Measurements from ENCODE around the gene MYD88.
"Not testable (repeated sequence)": the region's sequence is repeated elsewhere in the genome, so short reads cannot be mapped to it uniquely, and the experiment has no call there.

MYD88 gene

DNA sequence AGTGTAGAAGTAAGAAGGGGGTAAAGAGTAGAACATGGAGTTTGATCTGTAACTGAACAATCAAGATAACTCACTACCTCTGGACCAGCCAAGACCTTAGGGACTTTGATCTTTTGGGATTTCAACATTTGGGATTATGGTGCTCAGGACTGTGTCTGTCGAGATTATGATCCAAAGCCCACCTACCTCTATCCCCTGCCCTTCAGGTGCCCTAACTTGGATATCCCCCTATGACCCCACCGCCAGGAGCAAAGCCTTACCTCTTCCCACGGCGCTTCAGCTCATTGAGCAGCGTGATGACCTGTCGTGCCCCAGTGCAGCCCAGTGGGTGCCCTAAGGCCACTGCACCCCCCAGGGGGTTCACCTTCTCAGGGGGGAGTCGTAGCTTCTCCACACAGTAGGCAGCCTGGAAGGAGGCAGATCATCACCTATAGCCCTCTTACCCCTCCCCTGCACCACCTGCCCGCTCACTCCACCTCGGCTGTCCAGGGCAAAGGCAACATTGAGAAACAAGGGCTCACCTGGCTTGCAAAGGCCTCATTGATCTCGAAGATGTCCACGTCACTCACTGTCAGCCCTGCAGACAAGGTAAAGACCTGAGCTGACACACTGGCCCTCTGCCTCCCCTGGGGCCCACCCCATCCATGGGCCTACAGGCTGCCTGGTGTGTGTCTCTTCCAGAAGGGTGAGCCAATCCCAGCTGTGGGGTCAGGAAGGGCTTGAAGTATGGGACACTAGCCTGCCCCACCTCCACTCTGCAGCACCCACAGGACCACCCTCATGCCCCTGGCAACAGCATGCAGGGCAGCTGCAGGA, 12.9 kb upstream of the MYD88 start:
- no peak for DNase-seq (ENCODE audit: low read depth in 1 of 2, low spot score in 1 of 2)

DNA sequence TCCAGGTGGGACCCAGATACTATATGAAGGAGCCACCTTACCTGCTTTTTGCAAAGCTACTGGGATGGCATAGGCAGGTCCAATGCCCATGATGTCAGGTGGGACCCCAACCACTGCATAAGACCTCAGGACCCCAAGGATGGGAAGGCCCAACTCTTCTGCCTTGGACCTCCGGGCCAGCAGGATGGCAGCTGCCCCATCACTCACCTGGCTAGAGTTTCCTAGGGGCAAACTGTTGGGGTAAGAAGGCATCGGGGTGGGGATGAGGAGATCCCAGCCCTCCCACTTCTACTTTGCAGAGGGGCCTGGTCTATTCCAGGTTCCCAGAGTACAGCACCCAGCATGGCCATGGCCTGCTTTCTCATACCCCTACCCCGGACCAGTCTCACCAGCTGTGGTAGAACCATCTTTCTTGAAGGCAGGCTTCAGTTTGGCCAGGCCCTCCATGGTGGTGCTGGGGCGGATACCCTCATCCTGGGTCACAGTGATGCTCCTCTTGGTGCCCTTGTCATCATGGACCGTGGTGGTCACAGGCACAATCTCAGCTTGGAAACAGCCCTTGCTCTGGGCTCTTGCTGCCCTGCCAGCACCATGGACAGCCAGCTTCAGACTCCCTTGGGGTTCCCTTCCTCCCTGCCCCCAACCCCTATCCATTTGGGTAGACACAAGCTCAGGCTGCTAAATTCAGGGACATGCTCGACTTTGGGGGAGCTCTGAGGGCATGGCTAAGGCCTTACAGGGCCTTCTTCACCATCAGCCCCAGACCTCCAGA, 12.2 kb upstream of the MYD88 start:
- no peak for DNase-seq (ENCODE audit: low read depth in 1 of 2, low spot score in 1 of 2)

DNA sequence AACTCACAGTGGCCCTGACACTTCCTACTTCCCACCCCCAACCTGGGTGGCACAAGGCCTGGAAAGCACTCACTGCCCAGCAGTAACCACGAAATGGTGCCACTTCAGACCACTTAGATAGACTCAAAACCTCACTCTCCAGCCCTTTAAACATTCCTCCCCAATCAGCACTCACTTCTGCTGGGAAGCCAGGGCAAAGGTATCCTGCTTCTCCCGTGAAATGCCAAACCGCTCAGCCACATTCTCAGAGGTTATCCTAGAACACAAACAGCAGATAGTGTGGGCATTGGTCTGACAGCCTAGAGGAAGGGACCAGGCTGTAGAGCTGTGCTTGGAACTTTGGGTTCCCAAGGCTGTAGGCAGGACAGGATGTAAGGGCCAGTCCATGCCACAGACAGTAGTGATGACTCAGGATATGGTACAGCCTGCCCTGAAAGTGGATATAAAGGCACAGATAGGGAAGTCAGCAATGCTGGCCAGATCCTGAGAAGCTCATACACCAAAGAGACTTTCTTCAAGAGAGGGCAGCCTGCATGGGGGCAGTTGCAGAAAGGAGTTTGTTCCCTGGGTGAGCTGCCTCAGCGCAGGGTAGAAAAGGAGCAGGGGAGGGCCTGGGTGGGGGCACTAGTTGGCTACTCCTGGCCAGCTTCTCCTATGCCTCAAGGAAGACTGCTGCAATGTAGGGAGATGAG, 10.7 kb upstream of the MYD88 start:
- no peak for DNase-seq (ENCODE audit: low read depth in 1 of 2, low spot score in 1 of 2)

DNA sequence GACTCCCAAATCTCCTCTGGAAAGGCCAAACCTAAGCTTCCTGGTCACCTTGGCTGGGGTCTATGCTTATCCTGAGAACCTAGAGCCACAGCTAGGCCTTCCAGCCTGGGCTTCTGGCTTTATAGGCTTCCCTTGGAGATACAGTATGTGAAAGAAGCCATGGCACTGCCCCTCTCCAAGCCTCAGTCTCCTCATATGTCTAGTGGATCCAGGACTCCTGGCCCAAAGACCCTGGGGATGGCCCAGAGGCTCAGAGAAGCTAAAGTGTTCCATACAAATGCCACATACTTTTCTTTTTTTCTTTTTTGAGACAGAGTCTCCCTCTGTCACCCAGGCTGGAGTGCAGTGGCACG, 10.2 kb upstream of the MYD88 start:
- no peak for DNase-seq (ENCODE audit: low read depth in 1 of 2, low spot score in 1 of 2)

DNA sequence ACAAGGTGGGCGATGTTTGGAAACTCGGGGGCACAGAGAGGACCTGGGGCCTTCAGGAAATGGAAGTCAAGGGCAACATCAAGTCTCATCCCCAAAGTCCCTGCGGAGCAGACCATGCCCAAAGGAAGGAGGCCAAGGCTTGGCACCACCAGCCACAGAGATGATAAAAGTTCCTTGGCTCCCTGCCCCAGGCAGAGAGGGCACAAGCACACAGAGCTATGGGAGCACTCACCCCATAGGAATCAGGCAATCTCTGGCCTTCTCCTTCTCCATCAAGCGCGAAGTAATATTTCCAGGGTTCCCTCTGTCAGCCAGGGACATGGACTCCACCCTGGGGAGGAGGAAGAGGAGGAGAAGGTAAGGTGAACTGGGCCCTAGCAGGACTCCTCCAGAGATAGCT, 9.4 kb upstream of the MYD88 start:
- DNase-seq (ENCODE audit: low read depth in 1 of 2, low spot score in 1 of 2), result no peak

DNA sequence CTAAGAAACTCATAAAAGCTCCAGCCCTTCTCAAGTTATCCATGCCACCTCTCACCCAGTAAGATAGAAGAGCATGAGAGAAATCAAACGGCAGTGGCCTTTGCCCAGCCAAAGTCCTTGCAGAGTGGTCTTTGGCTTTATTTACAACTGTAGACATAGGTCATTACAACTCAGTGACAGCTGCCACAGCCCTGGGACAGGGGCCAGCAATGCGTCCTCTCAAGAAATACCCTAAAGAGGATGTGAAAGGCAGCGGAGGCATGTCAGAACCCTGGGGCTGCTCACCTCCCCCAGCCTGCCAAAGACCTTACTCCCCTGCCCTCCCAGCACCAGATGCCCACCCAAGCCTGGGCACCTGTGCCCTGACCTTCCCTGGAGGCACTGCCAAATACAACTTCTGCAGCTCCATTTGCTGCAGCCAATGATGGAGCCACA, 7.8 kb upstream of the MYD88 start:
- DNase-seq (ENCODE audit: low read depth in 1 of 2, low spot score in 1 of 2), result no peak

DNA sequence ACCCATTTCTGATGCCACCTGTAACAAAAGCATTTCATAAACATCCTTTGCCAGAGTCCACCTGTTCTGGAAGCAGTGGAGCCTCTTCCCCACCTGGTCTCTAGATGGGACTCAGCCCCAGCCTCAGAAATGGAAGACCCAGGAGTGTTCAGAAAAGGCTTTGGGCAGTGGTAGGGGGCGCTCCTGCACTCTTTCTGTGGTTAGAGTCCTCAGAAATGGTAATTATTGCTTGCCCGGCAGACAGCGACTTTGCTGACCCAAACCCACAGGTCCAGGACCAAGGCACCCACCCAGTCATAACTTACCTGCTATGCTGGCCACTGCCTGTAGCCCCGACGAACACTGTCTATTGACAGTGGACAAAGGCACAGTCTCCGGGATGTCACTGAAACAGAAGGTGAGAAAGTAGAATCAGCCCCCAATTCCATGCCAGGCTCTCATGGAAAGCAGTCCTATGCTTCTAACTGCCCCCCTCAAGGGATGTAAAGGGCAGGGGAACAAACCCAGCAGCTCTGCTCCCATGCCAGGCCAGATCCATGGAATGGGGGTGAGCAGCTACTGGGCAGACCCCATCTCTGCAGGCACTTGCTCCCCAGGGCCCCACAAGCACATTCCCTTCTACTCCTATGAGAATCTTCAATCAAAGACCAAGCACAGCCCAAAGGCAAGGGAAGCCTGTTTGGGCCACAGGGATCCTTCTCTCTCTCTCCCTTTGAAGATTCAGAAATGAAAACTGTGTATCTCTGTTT, 6.7 kb upstream of the MYD88 start:
- no peak for DNase-seq (ENCODE audit: low read depth in 1 of 2, low spot score in 1 of 2)

DNA sequence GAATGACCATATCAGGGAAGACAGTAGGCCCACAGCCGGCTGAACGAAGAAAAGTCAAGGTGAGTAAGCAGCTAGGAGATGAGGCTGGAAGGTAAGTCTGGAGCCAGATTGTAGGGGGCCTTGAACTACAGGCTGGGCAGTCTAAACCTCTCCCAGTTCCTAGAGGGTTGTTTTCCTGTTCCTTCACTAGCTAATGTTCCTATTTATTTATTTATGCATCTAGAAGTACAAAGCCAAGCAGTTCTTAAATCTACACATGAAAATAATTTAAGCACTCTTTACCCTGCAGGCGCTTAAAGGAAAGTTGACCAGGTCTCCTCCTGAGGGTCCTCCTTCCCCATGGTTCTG, 5.3 kb upstream of the MYD88 start:
- DNase-seq (ENCODE audit: low read depth in 1 of 2, low spot score in 1 of 2), result no peak

DNA sequence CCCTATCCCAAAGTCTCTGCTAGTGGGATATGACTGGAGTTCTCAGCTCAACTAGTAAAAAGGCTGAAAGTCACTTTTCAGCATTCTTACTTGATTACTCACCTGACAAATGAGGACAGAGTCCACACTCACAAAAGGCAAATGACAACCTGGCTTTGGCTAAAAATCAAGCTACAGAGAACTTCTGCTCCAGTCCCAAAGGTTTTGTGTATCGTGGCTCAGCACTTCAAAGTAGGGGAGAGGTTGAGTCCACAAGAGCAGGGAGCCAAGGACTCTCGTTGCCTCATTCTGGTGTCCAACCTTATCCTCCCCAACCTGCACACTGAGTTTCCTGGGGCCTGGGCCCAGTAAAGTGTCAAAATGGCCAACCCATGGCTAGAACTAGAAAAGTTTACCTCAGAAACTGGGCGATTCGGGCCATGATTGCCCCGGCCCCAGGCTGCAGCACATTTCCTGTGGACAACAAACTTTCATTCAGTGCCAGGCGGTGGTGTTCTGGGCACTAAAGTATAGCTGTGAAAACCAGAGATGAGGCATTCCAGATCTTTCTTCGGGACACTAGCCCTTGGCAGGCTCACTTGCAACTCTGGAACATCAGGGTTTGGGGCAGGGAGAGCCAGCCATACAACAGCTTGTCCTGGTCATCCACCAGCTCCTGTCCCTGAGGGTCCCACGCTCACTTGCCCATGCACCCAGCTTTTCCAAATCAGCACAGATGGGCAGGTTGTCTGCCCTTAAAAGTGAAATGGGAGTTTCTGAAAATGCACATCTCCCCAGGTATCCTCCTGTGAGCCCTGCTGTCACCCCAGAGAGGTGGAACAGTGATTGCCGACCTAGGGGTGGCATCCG, 4.7 kb upstream of the MYD88 start:
- DNase-seq (ENCODE audit: low read depth in 1 of 2, low spot score in 1 of 2), result no peak

DNA sequence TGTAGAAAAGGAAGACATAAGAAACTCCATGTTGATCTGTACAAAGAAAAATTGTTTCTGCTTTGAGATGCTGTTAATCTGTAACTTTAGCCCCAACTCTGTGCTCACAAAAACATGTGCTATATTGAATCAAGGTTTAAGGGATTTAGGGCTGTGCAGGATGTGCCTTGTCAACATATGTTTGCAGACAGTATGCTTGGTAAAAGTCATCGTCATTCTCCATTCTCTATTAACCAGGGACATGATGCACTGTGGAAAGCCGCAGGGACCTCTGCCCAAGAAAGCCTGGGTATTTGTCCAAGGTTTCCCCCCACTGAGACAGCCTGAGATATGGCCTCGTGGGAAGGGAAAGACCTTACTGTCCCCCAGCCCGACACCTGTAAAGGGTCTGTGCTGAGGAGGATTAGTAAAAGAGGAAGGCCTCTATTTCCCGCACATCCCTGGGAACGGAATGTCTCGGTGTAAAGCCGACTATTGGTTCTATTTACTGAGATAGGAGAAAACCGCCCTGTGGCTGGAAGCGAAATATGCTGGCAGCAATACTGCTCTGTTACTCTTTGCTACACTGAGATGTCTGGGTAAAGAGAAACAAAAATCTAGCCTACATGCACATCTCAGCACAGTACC, 3.8 kb upstream of the MYD88 start:
- DNase-seq (ENCODE audit: low read depth in 1 of 2, low spot score in 1 of 2), result not testable (repeated sequence)

DNA sequence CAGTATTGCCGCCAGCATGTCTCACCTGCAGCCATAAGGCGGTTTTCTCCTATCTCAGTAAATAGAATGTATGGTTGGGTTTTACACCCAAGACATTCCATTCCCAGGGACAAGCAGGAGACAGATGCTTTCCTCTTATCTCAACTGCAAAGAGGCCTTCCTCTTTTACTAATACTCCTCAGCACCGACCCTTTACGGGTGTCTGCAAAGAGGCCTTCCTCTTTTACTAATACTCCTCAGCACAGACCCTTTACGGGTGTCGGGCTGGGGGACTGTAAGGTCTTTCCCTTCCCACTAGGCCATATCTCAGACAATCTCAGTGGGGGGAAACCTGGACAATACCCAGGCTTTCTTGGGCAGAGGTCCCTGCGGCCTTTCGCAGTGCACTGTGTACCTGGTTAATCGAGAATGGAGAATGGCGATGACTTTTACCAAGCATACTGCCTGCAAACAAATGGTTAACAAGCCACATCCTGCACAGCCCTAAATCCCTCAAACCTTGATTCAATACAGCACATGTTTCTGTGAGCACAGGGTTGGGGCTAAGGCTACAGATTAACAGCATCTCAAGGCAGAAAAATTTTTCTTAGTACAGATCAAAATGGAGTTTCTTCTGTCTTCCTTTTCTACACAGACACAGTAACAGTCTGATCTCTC, 2.7 kb upstream of the MYD88 start:
- not testable (repeated sequence) for DNase-seq (ENCODE audit: low read depth in 1 of 2, low spot score in 1 of 2)

DNA sequence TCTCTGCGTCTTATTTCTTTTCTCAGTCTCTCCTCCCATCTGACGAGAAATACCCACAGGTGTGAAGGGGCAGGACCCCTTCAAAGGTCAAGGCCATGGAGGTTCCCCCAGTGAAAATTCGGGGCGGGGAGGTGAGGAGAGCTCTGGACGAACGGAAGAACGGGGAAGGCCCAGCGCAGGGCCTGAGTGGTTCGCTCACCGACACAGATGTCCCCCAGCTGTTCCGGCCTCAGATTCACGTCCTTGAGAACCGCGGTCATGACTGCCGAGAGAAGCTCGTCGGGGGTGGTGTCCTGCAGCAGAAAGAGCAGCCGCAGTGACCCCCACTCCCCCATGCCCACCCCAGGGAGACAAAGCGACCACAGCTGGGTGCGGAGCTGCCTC, 2.1 kb upstream of the MYD88 start:
- DNase-seq (ENCODE audit: low read depth in 1 of 2, low spot score in 1 of 2), result no peak

DNA sequence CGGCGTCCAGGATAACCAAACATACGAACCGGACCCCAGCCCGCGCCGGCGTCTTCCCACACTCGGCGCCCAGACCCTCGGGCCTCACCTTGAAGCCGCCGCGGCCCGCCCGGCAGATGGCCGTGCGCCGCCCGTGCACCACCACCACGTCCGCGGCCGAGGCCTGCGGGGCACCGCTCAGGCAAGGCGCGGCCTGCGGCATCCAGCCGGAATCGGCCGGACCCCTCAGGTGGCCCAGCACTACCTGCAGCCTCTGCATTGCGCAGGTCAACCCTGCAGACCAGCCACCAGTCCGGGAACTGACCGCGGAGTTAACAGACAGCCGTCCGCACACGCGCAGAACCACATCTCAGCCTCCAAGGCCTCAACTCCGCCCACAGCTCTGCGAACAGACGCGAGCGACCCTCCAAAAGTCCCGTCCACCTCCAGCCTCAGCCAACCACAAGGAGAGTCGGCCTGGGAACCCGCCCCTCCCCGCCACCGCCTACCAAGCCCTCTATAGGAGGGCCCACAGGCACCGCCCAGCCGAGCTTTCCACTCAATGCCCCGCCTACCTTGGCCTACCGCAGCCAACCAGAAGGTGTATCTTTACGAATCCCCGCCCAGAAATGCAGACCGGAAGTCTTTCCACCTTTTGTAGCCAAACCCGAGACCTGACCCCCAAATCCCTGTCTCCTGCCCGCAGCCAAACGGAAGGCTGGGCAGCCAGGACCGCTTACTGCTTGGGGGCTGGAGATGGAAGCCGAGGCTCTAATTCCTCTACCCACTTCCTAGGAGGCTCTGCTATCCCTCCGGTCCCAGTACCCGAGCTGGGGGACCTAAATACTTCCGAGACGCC, 1.5 kb upstream of the MYD88 start, which contains the start of gene ACAA1:
Gene ACAA1 (minus strand): TSS at position 351 of the 838 bp plus-strand sequence. CDS start 92 bp downstream, at position 259.
- DNase-seq (ENCODE audit: low read depth in 1 of 2, low spot score in 1 of 2), result peak; percentile 94 to 96

DNA sequence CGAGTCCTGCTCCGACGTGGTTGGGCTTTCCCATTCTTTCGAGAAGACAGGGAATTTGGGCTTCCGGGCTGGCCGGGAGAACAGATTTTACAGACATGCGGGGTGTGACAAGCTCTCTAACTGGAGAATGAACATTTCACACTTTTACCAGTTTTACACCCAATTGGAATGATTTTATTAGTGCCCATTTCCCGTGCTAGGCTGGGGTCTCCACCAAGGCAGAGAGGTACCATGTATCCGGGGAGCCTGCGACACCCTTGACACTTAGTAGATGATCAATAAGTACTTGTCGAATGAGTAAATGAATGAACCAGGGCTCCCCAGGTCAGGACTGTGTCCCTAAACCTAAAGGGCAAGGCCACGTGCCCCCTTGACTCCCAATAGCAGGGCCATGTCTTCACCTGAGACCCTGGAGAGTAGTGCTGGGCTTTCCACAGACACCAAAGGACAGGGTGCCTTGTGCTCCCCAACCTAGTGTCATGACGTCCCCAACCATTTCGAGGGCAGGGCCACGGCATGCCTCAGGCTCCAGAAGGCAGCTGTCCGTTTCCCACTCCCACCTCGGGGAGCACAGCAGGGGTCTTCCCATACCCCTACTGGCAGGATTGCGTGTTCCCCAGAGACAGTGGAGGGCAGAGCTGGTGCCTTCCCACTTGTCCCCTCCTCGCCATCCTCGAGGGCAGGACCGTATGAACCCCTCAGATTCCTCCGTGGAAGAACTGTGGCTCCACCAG, 679 bp upstream of the MYD88 start:
- DNase-seq (ENCODE audit: low read depth in 1 of 2, low spot score in 1 of 2), result no peak

DNA sequence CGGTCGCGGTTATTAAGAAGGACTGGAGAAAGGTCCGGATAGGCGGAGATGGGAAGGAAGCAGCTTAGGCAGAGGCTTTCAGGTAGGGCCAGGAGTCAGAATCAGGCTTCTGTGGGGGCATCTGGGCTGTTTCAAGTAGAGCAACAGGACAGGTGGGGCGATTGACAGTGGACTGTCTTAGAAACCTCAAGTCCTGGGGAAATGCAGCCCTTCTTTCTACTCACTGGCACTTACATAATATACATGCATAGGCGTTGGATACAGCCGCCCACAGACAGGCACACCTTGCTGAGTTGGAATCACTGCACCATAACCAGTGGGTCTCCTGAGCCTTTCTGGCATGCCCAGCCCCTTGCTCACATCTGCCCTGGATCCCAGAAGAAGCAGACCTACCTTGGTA, 730 bp downstream of the MYD88 start:
- DNase-seq (ENCODE audit: low read depth in 1 of 2, low spot score in 1 of 2), result no peak

DNA sequence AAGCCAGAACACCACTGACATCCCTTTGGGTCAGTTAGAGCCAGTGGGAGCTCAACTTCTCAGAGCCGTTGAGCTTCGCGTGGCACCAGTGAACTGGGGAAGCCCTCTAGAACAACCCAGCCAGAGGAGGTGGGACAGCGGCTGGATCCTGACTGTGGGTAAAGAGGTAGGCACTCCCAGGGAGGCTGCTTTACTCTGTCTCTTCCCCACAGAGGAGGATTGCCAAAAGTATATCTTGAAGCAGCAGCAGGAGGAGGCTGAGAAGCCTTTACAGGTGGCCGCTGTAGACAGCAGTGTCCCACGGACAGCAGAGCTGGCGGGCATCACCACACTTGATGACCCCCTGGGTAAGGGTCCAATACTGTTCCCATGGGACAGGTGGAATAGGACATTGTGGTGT, 1.2 kb downstream of the MYD88 start:
- no peak for DNase-seq (ENCODE audit: low read depth in 1 of 2, low spot score in 1 of 2)

DNA sequence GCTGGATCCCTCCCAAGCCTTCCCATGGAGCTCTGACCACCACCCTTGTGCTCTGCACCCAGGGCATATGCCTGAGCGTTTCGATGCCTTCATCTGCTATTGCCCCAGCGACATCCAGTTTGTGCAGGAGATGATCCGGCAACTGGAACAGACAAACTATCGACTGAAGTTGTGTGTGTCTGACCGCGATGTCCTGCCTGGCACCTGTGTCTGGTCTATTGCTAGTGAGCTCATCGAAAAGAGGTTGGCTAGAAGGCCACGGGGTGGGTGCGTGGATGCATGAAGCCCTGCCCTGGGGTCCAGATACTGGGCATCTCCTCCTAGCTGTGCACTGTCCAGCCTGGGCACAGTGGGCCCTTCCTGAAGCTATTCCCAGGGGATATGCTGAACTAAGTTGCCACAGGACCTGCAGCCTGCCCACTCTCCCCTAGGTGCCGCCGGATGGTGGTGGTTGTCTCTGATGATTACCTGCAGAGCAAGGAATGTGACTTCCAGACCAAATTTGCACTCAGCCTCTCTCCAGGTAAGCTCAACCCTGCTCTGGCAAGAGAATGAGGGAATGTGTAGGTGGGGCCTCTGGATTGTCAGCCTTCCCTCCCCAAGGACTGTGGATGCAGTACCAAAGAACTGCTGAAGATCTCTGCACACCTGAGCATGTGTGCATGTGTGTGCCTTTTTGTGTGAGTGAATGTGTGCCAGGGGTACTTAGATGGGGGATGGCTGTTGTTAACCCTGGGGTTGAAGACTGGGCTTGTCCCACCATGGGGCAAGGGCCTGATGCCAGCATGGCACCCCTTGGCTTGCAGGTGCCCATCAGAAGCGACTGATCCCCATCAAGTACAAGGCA, 2.1 kb downstream of the MYD88 start:
- no peak for DNase-seq (ENCODE audit: low read depth in 1 of 2, low spot score in 1 of 2)

Data from activated T-helper 1 cell treated with anti-CD3 and anti-CD28 coated beads, Interleukin-2, amount 50 U/mL, for 16 hours (primary cell).